B cell (primary cell): ENCODE results near the gene HECTD1.

ENCODE experiments used
- CTCF ChIP-seq: fragments of 200-600 bp; IDR thresholded peaks from one replicate; pipeline ENCODE4 v1.8.0; 2022; ENCODE audit warnings: antibody characterized with exemption, mild to moderate bottlenecking
- EZH2 ChIP-seq: IDR thresholded peaks from 2 replicates; pipeline ENCODE4 v1.6.1; 2012; ENCODE audit warnings: borderline replicate concordance, low read depth, mild to moderate bottlenecking, moderate library complexity, low read length; ENCODE audit not compliant: insufficient read depth, poor library complexity, severe bottlenecking

- no peak for TF ChIP-seq CTCF
- no peak for TF ChIP-seq EZH2
These were observed 78.7 kb downstream of the HECTD1 start for GRCh38 chr14:31128601-31129526.
